NCI-H2227 (cell line): ENCODE measurements around the gene NUCB1.
A peak's percentile ranks its signal among the peaks of the same experiment; 100 is the strongest.
"Not testable (repeated sequence)": the region's sequence is repeated elsewhere in the genome, so short reads cannot be mapped to it uniquely, and the experiment has no call there.

Source experiments
- DNase-seq: peaks from one replicate; lab custom pipeline; 2025; ENCODE audit not compliant: unreplicated experiment; lab: John Stamatoyannopoulos, UW

The NUCB1 gene

GRCh38 chr19:48899781-48900476, at the start of gene NUCB1:
Gene NUCB1, plus strand, starts transcription at chr19:48900312. Its CDS starts 485 bp downstream, at chr19:48900797.
- peak; percentile 97 for DNase-seq

GRCh38 chr19:48852292-48852691, 47.8 kb upstream of the NUCB1 start:
- no peak for DNase-seq

GRCh38 chr19:48853483-48853882, 46.6 kb upstream of the NUCB1 start:
- no peak for DNase-seq

GRCh38 chr19:48854103-48854502, 46.0 kb upstream of the NUCB1 start:
- DNase-seq = no peak

GRCh38 chr19:48856921-48857320, 43.2 kb upstream of the NUCB1 start:
- no peak for DNase-seq

GRCh38 chr19:48858984-48859710, 41.0 kb upstream of the NUCB1 start:
- DNase-seq = no peak

- no peak for DNase-seq
Observed at GRCh38 chr19:48859711-48860572, 40.2 kb upstream of the NUCB1 start.

GRCh38 chr19:48861313-48861712, 38.8 kb upstream of the NUCB1 start:
- DNase-seq = no peak

GRCh38 chr19:48862827-48863226, 37.3 kb upstream of the NUCB1 start:
- no peak for DNase-seq

- no peak for DNase-seq
Observed at GRCh38 chr19:48866692-48867091, 33.4 kb upstream of the NUCB1 start.

GRCh38 chr19:48867123-48867745, 32.9 kb upstream of the NUCB1 start:
- no peak for DNase-seq

GRCh38 chr19:48867746-48868113, 32.4 kb upstream of the NUCB1 start:
- no peak for DNase-seq

- no peak for DNase-seq
Observed at GRCh38 chr19:48868114-48868886, 31.8 kb upstream of the NUCB1 start, which contains the start of gene PLEKHA4. Gene PLEKHA4, minus strand, starts transcription at chr19:48868617. Its CDS starts 997 bp downstream, at chr19:48867620.

- no peak for DNase-seq
Observed at GRCh38 chr19:48870048-48870447, 30.1 kb upstream of the NUCB1 start.

- not testable (repeated sequence) for DNase-seq
Observed at GRCh38 chr19:48871471-48872181, 28.5 kb upstream of the NUCB1 start.

- peak; percentile 97 for DNase-seq
Observed at GRCh38 chr19:48872182-48872883, 27.8 kb upstream of the NUCB1 start, which contains the start of gene PPP1R15A. Gene PPP1R15A, plus strand, starts transcription at chr19:48872421. Its CDS starts 813 bp downstream, at chr19:48873234.

GRCh38 chr19:48872884-48873475, 27.1 kb upstream of the NUCB1 start:
- DNase-seq = peak; percentile 64

- DNase-seq = no peak
Observed at GRCh38 chr19:48873476-48874302, 26.4 kb upstream of the NUCB1 start.
